HepG2 (cell line): ENCODE results near the gene SFXN5. TPM values are rescaled to one million over a fixed set of nuclear protein-coding genes. Genes with fewer than 3 reads are reported as not detected.

ENCODE experiments used
- ARID2 ChIP-seq: sonication (generic); formaldehyde crosslinking; IDR thresholded peaks from 2 replicates; pipeline ENCODE4 v1.8.1; 2022; ENCODE audit warnings: mild to moderate bottlenecking, missing genetic modification reagents, borderline replicate concordance
- ATF1 ChIP-seq: IDR thresholded peaks from 2 replicates; pipeline ENCODE4 v1.6.1; 2016; ENCODE audit warnings: mild to moderate bottlenecking, control low read depth
- IRX3 ChIP-seq: sonication (generic); formaldehyde crosslinking; IDR thresholded peaks from 2 replicates; pipeline ENCODE4 v1.8.1; 2023; ENCODE audit warnings: mild to moderate bottlenecking, low read depth, missing genetic modification reagents, borderline replicate concordance
- RXRA ChIP-seq: sonication (generic); formaldehyde crosslinking; IDR thresholded peaks from 2 replicates; pipeline ENCODE4 v1.5.1; 2020; ENCODE audit warnings: missing genetic modification reagents
- TARDBP ChIP-seq: sonication (generic); formaldehyde crosslinking; IDR thresholded peaks from 2 replicates; pipeline ENCODE4 v1.8.0; 2022; ENCODE audit warnings: mild to moderate bottlenecking, missing genetic modification reagents
- ZFP1 ChIP-seq: IDR thresholded peaks from 2 replicates; pipeline ENCODE4 v1.6.1; 2016
- ZNF343 ChIP-seq: sonication (generic); formaldehyde crosslinking; IDR thresholded peaks from 2 replicates; pipeline ENCODE4 v1.4.0; 2020; ENCODE audit warnings: mild to moderate bottlenecking, missing genetic modification reagents
- ZNF431 ChIP-seq: sonication (generic); formaldehyde crosslinking; IDR thresholded peaks from 2 replicates; pipeline ENCODE4 v1.9.0; 2022; ENCODE audit warnings: missing genetic modification reagents, low read depth, mild to moderate bottlenecking, borderline replicate concordance
- ZNF543 ChIP-seq: sonication (generic); formaldehyde crosslinking; IDR thresholded peaks from 2 replicates; pipeline ENCODE4 v1.4.0; 2020; ENCODE audit warnings: mild to moderate bottlenecking, missing genetic modification reagents
- ZNF670 ChIP-seq: sonication (generic); formaldehyde crosslinking; IDR thresholded peaks from 2 replicates; pipeline ENCODE4 v1.8.0; 2022; ENCODE audit warnings: mild to moderate bottlenecking, missing genetic modification reagents, borderline replicate concordance
- polyA plus RNA-seq, 8 experiments: library from polyadenylated mRNA; depleted of rRNA in 3 of 8; stranded (reverse) in 7 of 8; unstranded in 1 of 8; fragments of >200 nt; fragmentation: Illumina TruSeq in 4 of 8; extraction: Trizol in 4 of 8; gene quantifications; 2 replicates each; pipeline versions ENCODE4 v1.2.1 to v1.2.3, GENCODE V29; 2011 to 2016; ENCODE audit warnings: low read depth in 4 of 8, missing spikeins in 1 of 8, mixed read lengths in 1 of 8; ENCODE audit not compliant: insufficient read depth in 1 of 8
- total RNA-seq, 5 experiments: library from RNA; depleted of rRNA; stranded (reverse); fragments of >200 nt; fragmentation: Illumina TruSeq; extraction: Trizol; gene quantifications; 2 replicates each; pipeline ENCODE4 v1.2.3, GENCODE V29; 2016; ENCODE audit warnings: low read depth in 1 of 5
- TF ChIP-seq, protein P1 (sequence below): IDR thresholded peaks from 2 replicates; pipeline ENCODE4 v1.6.1; 2012; ENCODE audit warnings: low read length, improper control_type of control experiment
- TF ChIP-seq, protein P2 (sequence below): sonication (generic); formaldehyde crosslinking; IDR thresholded peaks from 2 replicates; pipeline ENCODE4 v1.5.0; 2020; ENCODE audit warnings: mild to moderate bottlenecking, missing genetic modification reagents, borderline replicate concordance

The SFXN5 gene
- total and polyA plus RNA-seq, 2 of the 13 experiments (the other 11 are each of a cell fraction or from before 2014, with no cell fraction given) = 34.9 to 37.4 TPM

DNA sequence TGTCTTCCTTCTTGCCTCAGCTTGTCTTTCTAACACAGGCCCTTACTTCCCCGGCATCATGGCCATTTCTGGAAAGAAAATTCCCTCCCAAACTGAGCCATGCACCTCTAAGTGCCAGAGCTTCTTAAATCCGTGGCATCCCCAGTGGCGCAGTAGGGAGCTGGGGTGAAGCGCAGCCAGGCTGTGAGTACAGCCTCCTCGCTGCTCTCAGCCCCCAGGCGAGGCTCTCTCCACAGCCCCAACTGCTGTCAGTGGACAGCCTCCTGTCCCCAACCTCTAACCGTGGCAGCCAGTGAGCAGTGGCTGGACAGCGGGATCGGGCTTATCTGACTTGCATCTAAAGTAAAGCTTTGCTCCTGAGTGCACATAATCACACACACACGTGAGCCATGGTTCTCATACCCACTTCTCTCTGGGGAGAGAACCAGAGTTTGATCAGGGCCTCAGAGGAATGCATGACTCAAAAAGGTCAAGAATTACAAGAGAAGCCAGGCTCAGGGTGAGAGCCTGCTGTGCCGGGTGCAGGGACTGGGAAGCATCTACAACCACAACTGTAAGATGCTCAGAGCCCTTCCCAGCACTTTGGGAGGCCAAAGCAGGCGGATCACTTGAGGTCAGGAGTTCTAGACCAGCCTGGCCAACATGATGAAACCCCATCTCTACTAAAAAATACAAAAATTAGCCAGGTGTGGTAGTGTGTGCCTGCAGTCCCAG is 50.7 kb downstream of the SFXN5 start (continued):
- TF ChIP-seq, protein P1, sequence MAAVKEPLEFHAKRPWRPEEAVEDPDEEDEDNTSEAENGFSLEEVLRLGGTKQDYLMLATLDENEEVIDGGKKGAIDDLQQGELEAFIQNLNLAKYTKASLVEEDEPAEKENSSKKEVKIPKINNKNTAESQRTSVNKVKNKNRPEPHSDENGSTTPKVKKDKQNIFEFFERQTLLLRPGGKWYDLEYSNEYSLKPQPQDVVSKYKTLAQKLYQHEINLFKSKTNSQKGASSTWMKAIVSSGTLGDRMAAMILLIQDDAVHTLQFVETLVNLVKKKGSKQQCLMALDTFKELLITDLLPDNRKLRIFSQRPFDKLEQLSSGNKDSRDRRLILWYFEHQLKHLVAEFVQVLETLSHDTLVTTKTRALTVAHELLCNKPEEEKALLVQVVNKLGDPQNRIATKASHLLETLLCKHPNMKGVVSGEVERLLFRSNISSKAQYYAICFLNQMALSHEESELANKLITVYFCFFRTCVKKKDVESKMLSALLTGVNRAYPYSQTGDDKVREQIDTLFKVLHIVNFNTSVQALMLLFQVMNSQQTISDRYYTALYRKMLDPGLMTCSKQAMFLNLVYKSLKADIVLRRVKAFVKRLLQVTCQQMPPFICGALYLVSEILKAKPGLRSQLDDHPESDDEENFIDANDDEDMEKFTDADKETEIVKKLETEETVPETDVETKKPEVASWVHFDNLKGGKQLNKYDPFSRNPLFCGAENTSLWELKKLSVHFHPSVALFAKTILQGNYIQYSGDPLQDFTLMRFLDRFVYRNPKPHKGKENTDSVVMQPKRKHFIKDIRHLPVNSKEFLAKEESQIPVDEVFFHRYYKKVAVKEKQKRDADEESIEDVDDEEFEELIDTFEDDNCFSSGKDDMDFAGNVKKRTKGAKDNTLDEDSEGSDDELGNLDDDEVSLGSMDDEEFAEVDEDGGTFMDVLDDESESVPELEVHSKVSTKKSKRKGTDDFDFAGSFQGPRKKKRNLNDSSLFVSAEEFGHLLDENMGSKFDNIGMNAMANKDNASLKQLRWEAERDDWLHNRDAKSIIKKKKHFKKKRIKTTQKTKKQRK = no peak
- TF ChIP-seq ZFP1 (CRISPR knock-in tag) = 0 out of 2 replicates have a peak, but pooled peaks have one; percentile 40
- peak; percentile 22; the same call in 1 of the 2 replicates for TF ChIP-seq ARID2
- TF ChIP-seq IRX3 (CRISPR knock-in tag) = no peak
- TF ChIP-seq TARDBP (CRISPR knock-in tag) = peak; percentile 71
- peak; percentile 75; the same call in 1 of the 2 replicates for TF ChIP-seq ZNF543 (CRISPR knock-in tag)
- TF ChIP-seq ZNF431 = no peak
- TF ChIP-seq RXRA = peak; percentile 52
- TF ChIP-seq, protein P2, sequence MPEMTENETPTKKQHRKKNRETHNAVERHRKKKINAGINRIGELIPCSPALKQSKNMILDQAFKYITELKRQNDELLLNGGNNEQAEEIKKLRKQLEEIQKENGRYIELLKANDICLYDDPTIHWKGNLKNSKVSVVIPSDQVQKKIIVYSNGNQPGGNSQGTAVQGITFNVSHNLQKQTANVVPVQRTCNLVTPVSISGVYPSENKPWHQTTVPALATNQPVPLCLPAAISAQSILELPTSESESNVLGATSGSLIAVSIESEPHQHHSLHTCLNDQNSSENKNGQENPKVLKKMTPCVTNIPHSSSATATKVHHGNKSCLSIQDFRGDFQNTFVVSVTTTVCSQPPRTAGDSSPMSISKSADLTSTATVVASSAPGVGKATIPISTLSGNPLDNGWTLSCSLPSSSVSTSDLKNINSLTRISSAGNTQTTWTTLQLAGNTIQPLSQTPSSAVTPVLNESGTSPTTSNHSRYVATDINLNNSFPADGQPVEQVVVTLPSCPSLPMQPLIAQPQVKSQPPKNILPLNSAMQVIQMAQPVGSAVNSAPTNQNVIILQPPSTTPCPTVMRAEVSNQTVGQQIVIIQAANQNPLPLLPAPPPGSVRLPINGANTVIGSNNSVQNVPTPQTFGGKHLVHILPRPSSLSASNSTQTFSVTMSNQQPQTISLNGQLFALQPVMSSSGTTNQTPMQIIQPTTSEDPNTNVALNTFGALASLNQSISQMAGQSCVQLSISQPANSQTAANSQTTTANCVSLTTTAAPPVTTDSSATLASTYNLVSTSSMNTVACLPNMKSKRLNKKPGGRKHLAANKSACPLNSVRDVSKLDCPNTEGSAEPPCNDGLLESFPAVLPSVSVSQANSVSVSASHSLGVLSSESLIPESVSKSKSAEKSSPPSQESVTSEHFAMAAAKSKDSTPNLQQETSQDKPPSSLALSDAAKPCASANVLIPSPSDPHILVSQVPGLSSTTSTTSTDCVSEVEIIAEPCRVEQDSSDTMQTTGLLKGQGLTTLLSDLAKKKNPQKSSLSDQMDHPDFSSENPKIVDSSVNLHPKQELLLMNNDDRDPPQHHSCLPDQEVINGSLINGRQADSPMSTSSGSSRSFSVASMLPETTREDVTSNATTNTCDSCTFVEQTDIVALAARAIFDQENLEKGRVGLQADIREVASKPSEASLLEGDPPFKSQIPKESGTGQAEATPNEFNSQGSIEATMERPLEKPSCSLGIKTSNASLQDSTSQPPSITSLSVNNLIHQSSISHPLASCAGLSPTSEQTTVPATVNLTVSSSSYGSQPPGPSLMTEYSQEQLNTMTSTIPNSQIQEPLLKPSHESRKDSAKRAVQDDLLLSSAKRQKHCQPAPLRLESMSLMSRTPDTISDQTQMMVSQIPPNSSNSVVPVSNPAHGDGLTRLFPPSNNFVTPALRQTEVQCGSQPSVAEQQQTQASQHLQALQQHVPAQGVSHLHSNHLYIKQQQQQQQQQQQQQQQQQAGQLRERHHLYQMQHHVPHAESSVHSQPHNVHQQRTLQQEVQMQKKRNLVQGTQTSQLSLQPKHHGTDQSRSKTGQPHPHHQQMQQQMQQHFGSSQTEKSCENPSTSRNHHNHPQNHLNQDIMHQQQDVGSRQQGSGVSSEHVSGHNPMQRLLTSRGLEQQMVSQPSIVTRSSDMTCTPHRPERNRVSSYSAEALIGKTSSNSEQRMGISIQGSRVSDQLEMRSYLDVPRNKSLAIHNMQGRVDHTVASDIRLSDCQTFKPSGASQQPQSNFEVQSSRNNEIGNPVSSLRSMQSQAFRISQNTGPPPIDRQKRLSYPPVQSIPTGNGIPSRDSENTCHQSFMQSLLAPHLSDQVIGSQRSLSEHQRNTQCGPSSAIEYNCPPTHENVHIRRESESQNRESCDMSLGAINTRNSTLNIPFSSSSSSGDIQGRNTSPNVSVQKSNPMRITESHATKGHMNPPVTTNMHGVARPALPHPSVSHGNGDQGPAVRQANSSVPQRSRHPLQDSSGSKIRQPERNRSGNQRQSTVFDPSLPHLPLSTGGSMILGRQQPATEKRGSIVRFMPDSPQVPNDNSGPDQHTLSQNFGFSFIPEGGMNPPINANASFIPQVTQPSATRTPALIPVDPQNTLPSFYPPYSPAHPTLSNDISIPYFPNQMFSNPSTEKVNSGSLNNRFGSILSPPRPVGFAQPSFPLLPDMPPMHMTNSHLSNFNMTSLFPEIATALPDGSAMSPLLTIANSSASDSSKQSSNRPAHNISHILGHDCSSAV = no peak
- no peak for TF ChIP-seq ZNF343 (CRISPR knock-in tag)
- TF ChIP-seq ZNF670 (CRISPR knock-in tag) = peak; percentile 70; the same call in 1 of the 2 replicates
- no peak for TF ChIP-seq ATF1 (CRISPR knock-in tag)
